Activated T-helper 1 cell treated with anti-CD3 and anti-CD28 coated beads, Interleukin-12 subunit alpha, Interleukin-12 subunit beta, Interleukin-2, Interleukin-4 antibody, amounts not matched to agents 30 ng/mL and 10 ng/mL and 1 ng/mL, durations not matched to agents 14 hours and 24 hours and 36 hours (primary cell): ENCODE data around the gene PPM1K. TPM values are rescaled to one million over a fixed set of nuclear protein-coding genes. Genes with fewer than 3 reads are reported as not detected.

Experiments used
- DNase-seq: peaks from one replicate; pipeline ENCODE4 v3.0.0; 2021; ENCODE audit warnings: low spot score
- H3K27ac Mint-ChIP-seq: one replicate; pipeline ENCODE4 v1.8.0; 2021; ENCODE audit warnings: mild to moderate bottlenecking, mixed read lengths
- H3K27me3 Mint-ChIP-seq: one replicate; pipeline ENCODE4 v1.8.0; 2022; ENCODE audit warnings: mild to moderate bottlenecking, moderate library complexity, mixed read lengths; ENCODE audit not compliant: insufficient read depth
- H3K36me3 Mint-ChIP-seq: one replicate; pipeline ENCODE4 v1.8.0; 2021; ENCODE audit warnings: low read depth, mixed read lengths
- H3K4me1 Mint-ChIP-seq: one replicate; pipeline ENCODE4 v1.8.0; 2021; ENCODE audit warnings: low read depth, mixed read lengths
- H3K4me3 Mint-ChIP-seq: one replicate; pipeline ENCODE4 v1.8.0; 2021; ENCODE audit warnings: mild to moderate bottlenecking, moderate library complexity, mixed read lengths
- H3K9me3 Mint-ChIP-seq: one replicate; pipeline ENCODE4 v1.8.0; 2021; ENCODE audit warnings: mixed read lengths
- intact Hi-C: fragments of 100-400 bp; cut with micrococcal nuclease; formaldehyde crosslinking; loops from one replicate; pipeline ENCODE4 v1.15.1; 2024
- total RNA-seq: library from RNA; stranded (reverse); gene quantifications from 2 replicates; pipeline ENCODE4 v1.2.3, GENCODE V29; 2022

The PPM1K gene
- total RNA-seq, 1 donor from 2014 or later, result 39.5 TPM

DNA sequence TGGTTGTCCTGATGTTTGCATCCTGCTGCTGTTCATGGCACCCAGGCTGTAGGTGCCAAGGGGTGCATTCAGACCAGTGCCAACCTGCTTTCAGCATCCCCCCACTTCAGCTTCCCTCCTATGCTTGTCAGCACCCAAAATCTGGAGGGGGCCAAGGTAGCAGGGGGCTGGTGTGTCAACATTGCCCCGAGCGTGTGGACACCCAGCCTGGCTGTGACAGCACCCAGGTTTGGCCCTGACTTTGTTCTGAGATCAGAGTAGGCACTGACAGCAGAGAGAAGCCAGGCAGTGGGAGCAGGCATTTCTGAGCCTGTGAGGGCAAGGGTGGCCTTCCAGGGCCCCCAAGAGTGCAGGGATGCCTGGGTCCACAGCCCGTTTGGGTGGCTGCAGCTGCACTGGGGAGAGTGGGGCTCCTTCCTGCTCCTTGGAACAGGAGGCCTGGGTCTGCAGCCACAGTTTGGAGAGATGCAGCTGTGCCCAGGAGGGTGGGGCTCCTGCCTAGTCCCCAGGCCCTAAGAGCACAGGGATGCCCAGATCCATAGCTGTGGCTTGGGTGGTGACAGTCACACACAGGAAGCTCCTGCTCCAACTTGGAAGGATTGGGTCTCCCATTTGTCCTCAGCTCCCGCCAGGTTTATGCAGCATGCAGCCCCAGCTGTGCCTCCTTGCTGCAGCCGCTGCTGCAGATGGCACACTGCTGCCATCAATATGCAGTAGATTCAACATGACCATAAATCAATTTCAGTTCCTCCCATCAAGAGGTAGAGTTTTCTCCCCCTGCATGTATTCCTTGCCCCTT, 12.3 kb upstream of the PPM1K start:
- Mint-ChIP-seq H3K9me3 (no peaks in the 10 kb centered on the region), H3K27me3 (no peaks in the 10 kb centered on the region), H3K4me1 (no peaks in the 10 kb centered on the region), H3K36me3 (peaks cover 1% of the 10 kb centered on the region), H3K27ac (no peak overlapping the region), H3K4me3 (no peak overlapping the region)
- intact Hi-C loops, result no loop called here
- no peak for DNase-seq

DNA sequence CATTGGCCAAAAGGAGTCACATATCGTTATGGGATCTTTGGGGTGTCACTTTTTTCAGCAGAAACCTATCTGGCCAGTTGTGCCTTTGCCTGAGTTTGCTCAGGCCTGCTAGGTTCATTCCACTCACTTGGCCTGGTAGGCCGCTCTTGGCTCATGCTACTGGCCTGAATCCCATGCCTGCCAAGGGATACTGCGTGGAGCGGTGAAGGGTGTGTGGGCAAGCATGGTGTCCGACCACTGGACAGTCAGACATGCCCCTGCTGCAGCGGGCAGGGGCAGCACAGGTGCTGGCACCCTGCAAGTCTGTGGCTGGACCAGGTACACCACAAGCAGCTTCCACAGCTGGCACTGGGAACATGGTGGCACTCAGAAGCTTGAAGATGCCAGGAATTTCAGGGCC, 11.3 kb upstream of the PPM1K start:
- DNase-seq, result no peak
- peaks cover 1% of the 10 kb centered on the region for H3K36me3 Mint-ChIP-seq
- intact Hi-C loops, result no loop called here
- H3K4me1 Mint-ChIP-seq, result no peaks in the 10 kb centered on the region
- H3K9me3 Mint-ChIP-seq, result no peaks in the 10 kb centered on the region
- H3K27ac Mint-ChIP-seq, result no peak overlapping the region
- no peaks in the 10 kb centered on the region for H3K27me3 Mint-ChIP-seq
- no peak overlapping the region for H3K4me3 Mint-ChIP-seq

DNA sequence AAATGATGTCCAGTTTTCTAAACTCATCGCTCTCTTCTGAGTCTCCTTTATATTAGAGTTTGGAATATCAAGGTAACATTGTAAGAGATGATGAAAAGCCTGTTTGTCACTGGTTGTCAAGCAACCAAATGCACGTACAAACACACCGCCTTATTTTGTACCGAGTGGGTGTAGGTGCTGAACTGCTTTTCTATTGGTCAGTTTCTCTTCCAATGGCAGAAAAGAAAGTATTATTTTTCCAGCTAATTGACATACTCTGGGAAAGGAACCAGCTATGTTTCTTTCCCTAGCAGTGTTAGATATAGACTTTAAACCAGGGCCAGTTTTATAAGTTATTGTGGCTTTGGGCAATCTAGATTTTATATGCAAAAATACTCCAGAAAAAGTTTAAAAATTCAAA, 6.6 kb upstream of the PPM1K start:
- Mint-ChIP-seq H3K9me3 (no peaks in the 10 kb centered on the region), H3K4me1 (peaks cover 6% of the 10 kb centered on the region), H3K27ac (no peak overlapping the region), H3K36me3 (no peaks in the 10 kb centered on the region), H3K27me3 (no peaks in the 10 kb centered on the region), H3K4me3 (no peak overlapping the region)
- no peak for DNase-seq
- intact Hi-C loops, result no loop called here

DNA sequence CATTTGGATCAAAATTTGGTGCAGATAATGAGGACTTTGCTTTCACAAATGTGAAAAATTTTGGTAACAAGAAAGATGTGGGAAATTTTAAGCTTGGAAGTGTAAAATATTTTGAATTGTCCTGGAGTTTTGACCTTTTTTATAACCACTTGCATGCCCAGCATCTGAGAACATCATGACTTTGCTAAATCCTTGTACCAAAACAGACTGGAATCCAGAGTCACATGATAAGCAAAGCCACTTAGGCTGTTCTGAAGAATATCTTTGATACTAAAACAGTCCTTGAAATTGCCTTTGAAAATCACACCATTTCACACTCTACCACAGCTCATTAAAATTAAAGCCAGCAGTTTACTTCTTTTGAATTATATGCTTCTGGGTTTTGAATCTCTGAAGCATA, 2.5 kb upstream of the PPM1K start:
- H3K36me3 Mint-ChIP-seq, result peaks cover 3% of the 10 kb centered on the region
- no peaks in the 10 kb centered on the region for H3K27me3 Mint-ChIP-seq
- no peak for DNase-seq
- peaks cover 30% of the 10 kb centered on the region for H3K4me1 Mint-ChIP-seq
- H3K4me3 Mint-ChIP-seq, result no peak overlapping the region
- no peak overlapping the region for H3K27ac Mint-ChIP-seq
- no peaks in the 10 kb centered on the region for H3K9me3 Mint-ChIP-seq
- intact Hi-C loops, result loop anchor here (10.0 kb wide), 2 partner anchors 1282 to 1742 kb away; no protein-coding TSS in a partner anchor

DNA sequence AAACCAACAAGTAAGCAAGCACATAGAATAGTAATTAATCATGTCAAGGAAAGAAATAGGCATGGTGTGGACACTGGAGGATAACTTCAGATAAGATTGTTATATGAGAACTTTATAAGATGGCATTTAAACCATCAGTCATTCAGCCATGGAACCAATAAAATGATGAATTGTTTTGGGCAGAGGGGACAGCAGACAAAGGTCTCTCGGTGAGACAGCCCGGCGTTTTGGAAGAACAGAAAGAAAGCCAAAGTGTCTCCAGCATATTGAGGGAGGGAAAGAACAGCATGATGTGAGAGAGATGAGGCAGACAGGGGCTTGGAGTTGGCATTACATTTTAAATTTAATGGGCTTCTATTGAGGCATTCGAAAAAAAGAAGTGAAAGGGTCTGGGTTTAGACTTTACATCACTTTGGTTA, 883 bp upstream of the PPM1K start:
- no peak for DNase-seq
- peak overlapping the region; percentile 99 for H3K4me3 Mint-ChIP-seq
- peaks cover 11% of the 10 kb centered on the region for H3K36me3 Mint-ChIP-seq
- peaks cover 43% of the 10 kb centered on the region for H3K4me1 Mint-ChIP-seq
- intact Hi-C loops, result loop anchor here (2.0 to 10.0 kb wide), 6 partner anchors 126 to 1740 kb away; partner anchors contain the start of genes ABCG2, HERC3 and PYURF
- H3K27ac Mint-ChIP-seq, result peak overlapping the region; percentile 99
- no peaks in the 10 kb centered on the region for H3K27me3 Mint-ChIP-seq
- H3K9me3 Mint-ChIP-seq, result no peaks in the 10 kb centered on the region

DNA sequence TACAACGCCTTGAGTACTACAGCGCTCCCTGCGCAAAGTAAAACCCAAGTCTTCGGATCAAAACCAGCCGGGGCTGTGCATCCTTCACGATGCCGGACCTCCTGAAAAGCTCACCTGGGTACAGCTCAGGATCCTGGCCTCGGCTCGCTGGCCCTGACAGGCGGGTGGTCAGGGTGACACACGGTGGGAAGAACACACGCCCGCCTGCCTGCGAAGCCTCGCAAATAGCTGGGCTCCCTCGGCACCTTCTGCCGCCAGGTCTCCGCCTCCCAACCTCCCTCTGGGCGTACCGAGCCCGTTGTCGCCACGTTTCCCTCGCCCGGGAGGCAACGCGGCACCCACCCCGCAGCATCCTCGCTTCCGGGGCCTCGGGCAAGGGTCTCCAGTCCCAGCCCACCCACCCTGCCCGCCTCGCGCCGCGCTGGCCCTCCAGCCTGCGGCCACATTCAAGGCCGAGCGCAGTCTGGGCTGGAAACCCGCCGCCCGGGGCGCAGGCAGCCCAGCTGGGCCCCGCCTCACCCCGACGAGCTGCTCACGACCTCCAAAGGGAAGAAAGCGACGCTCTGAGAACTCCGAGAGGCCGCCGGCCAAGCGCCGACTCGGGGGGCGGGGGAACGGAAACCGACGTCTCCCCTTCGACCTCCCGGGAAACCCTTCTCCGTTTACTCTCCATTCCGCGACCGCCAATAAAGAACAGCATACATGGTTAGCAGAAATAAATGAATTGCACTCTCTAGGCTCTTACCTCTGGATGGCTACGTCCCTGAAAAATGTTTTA, 511 bp downstream of the PPM1K start:
- no peaks in the 10 kb centered on the region for H3K27me3 Mint-ChIP-seq
- peak; percentile 59 for DNase-seq
- peaks cover 15% of the 10 kb centered on the region for H3K36me3 Mint-ChIP-seq
- peak overlapping the region; percentile 99 for H3K27ac Mint-ChIP-seq
- H3K9me3 Mint-ChIP-seq, result no peaks in the 10 kb centered on the region
- H3K4me1 Mint-ChIP-seq, result peaks cover 52% of the 10 kb centered on the region
- peak overlapping the region; percentile 99 for H3K4me3 Mint-ChIP-seq
- intact Hi-C loops, result loop anchor here (1.0 to 10.0 kb wide), 15 partner anchors 36 to 1739 kb away; partner anchors contain the start of genes ABCG2, AFF1, HERC3 and HERC5

DNA sequence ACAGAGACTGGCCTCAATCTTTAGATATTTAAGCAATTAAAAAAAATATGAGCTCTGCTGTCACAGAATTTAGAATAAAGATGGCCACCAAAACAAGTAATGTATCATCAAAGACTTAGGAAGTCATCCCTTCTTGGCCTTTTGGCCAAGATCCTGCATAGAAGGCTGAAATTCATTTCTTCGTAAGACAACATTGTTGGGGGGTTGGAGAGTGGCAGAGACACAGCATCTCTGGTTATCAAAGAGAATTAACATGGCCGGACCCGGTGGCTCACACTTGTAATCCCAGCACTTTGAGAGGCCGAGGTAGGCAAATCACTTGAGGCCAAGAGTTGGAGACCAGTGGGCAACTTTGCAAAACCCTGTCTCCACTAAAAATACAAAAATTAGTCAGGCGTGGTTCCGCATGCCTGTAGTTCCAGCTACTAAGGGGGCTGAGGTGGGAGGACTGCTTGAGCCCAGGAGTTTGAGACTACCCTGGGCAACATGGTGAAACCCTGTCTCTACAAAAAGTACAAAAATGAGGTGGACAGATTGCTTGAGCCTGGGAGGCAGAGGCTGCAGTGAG, 4.0 kb downstream of the PPM1K start:
- intact Hi-C loops, result loop anchor here (5.0 to 10.0 kb wide), 7 partner anchors 273 to 1736 kb away; partner anchors contain the start of genes AFF1, NUDT9 and PKD2
- Mint-ChIP-seq H3K9me3 (no peaks in the 10 kb centered on the region), H3K27me3 (no peaks in the 10 kb centered on the region), H3K36me3 (peaks cover 36% of the 10 kb centered on the region), H3K4me3 (no peak overlapping the region), H3K27ac (no peak overlapping the region), H3K4me1 (peaks cover 61% of the 10 kb centered on the region)
- DNase-seq, result no peak

DNA sequence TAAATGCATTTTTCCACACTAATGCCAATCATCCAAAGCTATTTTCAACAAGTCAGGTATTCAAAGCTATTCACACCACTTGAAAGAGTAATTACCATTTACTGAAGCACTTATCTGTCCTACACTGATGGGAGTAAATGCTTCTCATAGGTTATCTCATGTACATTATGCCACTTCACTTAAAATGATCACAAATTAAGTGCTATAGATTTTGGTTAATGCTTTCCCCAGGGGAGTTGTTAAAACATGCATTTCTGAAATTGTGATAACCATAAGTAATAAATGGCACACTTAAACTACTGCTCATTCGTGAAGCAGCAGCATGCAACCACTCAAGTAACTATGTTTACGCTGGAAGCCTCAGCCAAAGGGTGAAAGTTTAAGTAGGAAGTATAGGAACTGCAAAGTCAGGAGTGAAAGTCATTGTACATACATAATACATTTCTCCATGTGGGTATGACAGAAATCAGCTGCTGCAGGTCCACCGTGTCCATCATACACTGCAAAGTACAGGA, 6.6 kb downstream of the PPM1K start:
- intact Hi-C loops, result no loop called here
- Mint-ChIP-seq H3K36me3 (peaks cover 43% of the 10 kb centered on the region), H3K9me3 (no peaks in the 10 kb centered on the region), H3K4me3 (no peak overlapping the region), H3K27ac (no peak overlapping the region), H3K27me3 (no peaks in the 10 kb centered on the region), H3K4me1 (peaks cover 49% of the 10 kb centered on the region)
- no peak for DNase-seq

DNA sequence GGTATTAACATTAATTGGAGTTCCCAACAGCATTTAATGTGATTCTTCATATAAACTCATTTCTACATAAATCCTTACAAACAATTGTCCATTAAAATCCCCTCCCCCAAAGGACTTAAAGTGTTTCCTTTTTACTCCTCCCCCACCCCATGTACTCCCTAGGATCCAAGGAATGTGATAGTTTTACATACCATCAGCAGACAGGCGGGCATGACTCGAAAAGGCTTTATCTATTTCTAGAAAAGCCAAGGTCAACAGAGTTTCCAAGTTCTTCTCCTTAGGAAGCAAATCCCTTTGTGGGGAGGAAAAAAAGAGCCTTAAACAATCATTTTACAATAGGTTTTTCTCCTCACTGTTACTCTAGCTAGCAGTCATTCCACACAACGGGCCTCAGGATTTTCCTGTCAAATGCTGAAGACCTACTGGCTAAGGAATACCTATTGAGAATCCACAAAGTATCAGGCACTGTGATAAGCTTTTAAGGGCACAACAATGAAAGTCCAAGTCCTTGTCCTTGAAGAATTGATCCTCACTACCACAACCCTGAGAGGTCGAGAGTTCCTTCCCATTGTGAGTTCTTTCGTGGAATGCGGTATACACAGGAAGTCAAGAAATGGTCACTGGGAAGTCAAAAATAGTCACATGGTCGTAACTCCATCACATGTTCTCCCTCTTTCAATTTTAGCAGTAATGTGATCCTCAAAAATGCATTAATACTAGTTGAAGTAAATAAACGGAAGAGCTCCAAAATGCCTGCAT, 7.2 kb downstream of the PPM1K start:
- peaks cover 43% of the 10 kb centered on the region for H3K4me1 Mint-ChIP-seq
- H3K36me3 Mint-ChIP-seq, result peaks cover 43% of the 10 kb centered on the region
- DNase-seq, result no peak
- no peak overlapping the region for H3K27ac Mint-ChIP-seq
- H3K4me3 Mint-ChIP-seq, result no peak overlapping the region
- no peaks in the 10 kb centered on the region for H3K27me3 Mint-ChIP-seq
- intact Hi-C loops, result no loop called here
- H3K9me3 Mint-ChIP-seq, result no peaks in the 10 kb centered on the region

DNA sequence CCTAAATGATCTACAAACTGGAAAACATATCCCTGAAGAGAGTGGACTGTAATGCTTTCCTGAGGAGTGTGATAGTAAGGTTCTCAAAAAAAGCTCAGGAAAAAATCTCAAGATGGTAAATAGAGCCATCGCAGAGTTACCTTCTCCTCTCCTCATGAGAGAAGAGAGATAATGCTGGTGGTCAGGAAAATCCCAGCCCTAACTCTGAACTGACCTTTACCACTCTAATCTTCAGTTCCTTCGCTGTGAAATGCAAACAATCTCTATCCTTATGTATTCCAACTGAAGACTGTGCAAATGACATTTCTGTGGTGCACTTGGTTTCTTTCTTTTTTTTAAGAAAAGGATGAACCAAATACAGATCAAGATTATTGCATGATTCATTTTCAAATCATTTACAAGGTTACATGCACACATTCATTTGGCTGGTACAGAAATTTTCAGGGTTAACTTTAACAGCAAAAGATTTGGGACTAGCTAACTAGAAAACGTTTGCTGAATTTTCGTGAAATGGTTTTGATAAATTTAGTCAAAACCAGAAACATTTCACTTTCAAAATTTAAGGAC, 8.3 kb downstream of the PPM1K start:
- no peaks in the 10 kb centered on the region for H3K27me3 Mint-ChIP-seq
- no peak overlapping the region for H3K27ac Mint-ChIP-seq
- H3K9me3 Mint-ChIP-seq, result no peaks in the 10 kb centered on the region
- H3K4me3 Mint-ChIP-seq, result no peak overlapping the region
- DNase-seq, result no peak
- peaks cover 34% of the 10 kb centered on the region for H3K4me1 Mint-ChIP-seq
- intact Hi-C loops, result no loop called here
- H3K36me3 Mint-ChIP-seq, result peaks cover 45% of the 10 kb centered on the region

DNA sequence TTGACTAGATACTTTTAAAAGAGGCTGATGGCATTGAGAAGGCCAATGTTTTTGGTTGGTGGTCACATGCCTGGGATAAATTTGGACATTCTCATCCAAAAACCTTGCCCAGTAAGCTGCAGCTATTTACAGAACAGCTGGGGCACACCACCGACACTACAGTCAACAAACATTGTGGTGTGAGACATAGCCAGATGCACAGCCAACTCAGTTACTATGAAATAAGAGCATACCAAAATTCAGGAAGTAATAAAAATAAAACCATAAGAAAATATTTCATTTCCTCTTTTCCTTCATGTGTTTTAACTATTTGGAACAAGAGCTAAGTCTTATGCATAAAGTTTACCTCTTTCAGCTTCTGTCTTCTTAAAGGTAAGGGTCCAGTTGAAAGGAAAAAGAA, 8.8 kb downstream of the PPM1K start:
- Mint-ChIP-seq H3K36me3 (peaks cover 45% of the 10 kb centered on the region), H3K4me3 (no peak overlapping the region), H3K27me3 (no peaks in the 10 kb centered on the region), H3K9me3 (no peaks in the 10 kb centered on the region), H3K4me1 (peaks cover 31% of the 10 kb centered on the region), H3K27ac (no peak overlapping the region)
- intact Hi-C loops, result no loop called here
- no peak for DNase-seq

DNA sequence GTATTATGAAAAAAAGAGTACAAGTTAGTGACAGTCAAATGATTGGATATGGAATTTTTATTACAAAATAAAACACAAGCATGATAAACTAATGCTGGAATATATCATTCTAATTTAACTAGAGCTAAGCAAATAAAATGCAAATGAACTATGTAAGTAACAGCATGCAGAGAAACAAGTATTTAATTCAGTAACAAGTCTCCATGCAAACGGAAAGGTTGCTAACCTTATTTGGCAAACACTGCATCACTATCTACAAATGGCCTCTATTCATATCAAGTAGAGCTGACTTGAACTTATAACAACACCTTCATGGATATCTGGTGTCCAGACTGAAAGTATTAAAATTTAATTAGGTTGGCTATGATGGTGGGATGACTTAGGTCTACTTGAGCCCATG, 15.4 kb downstream of the PPM1K start:
- Mint-ChIP-seq H3K9me3 (no peaks in the 10 kb centered on the region), H3K27me3 (no peaks in the 10 kb centered on the region), H3K4me1 (no peaks in the 10 kb centered on the region), H3K27ac (no peak overlapping the region), H3K4me3 (no peak overlapping the region), H3K36me3 (peaks cover 28% of the 10 kb centered on the region)
- intact Hi-C loops, result no loop called here
- no peak for DNase-seq
